Measurements from ENCODE around the gene DOCK11.
A peak's percentile ranks its signal among the peaks of the same experiment; 100 is the strongest.

The DOCK11 gene

GRCh38 chrX:118534716-118535493 is 39.3 kb downstream of the DOCK11 start:
- peak; percentile 62 for DNase-seq

- no peak for DNase-seq
Observed at GRCh38 chrX:118536204-118536603, 40.6 kb downstream of the DOCK11 start.

GRCh38 chrX:118536687-118537461 is 41.3 kb downstream of the DOCK11 start:
- DNase-seq: peak; percentile 37

GRCh38 chrX:118538386-118538785 is 42.8 kb downstream of the DOCK11 start:
- no peak for DNase-seq

- no peak for DNase-seq
Observed at GRCh38 chrX:118540342-118540741, 44.7 kb downstream of the DOCK11 start.

GRCh38 chrX:118541482-118541881 is 45.9 kb downstream of the DOCK11 start:
- DNase-seq: no peak

- peak; percentile 13 for DNase-seq
Observed at GRCh38 chrX:118545510-118545909, 49.9 kb downstream of the DOCK11 start.

- no peak for DNase-seq
Observed at GRCh38 chrX:118548841-118549240, 53.2 kb downstream of the DOCK11 start.

GRCh38 chrX:118550792-118551191 is 55.2 kb downstream of the DOCK11 start:
- no peak for DNase-seq

- DNase-seq: no peak
Observed at GRCh38 chrX:118551426-118551825, 55.8 kb downstream of the DOCK11 start.

- peak; percentile 44 for DNase-seq
Observed at GRCh38 chrX:118552121-118552900, 56.7 kb downstream of the DOCK11 start.

GRCh38 chrX:118553042-118553710 is 57.6 kb downstream of the DOCK11 start:
- peak; percentile 42 for DNase-seq

- DNase-seq: no peak
Observed at GRCh38 chrX:118554511-118554910, 58.9 kb downstream of the DOCK11 start.

GRCh38 chrX:118558926-118559325 is 63.3 kb downstream of the DOCK11 start:
- DNase-seq: no peak

- no peak for DNase-seq
Observed at GRCh38 chrX:118560489-118560888, 64.9 kb downstream of the DOCK11 start.

- no peak for DNase-seq
Observed at GRCh38 chrX:118562582-118563164, 67.1 kb downstream of the DOCK11 start.

- DNase-seq: no peak
Observed at GRCh38 chrX:118564498-118564897, 68.9 kb downstream of the DOCK11 start.

GRCh38 chrX:118565853-118566252 is 70.2 kb downstream of the DOCK11 start:
- no peak for DNase-seq

- peak; percentile 88 for DNase-seq
Observed at GRCh38 chrX:118566359-118566758, 70.7 kb downstream of the DOCK11 start.

GRCh38 chrX:118569676-118570075 is 74.1 kb downstream of the DOCK11 start:
- DNase-seq: no peak

- DNase-seq: no peak
Observed at GRCh38 chrX:118570209-118570608, 74.6 kb downstream of the DOCK11 start.

- no peak for DNase-seq
Observed at GRCh38 chrX:118571836-118572235, 76.2 kb downstream of the DOCK11 start.

Data from fibroblast of skin of abdomen (primary cell).